ENCODE measurements around the gene TRIM37. TPM values are rescaled to one million over a fixed set of nuclear protein-coding genes. Genes with fewer than 3 reads are reported as not detected.

The TRIM37 gene
- total and polyA plus RNA-seq, 10 donors: 6.2 to 28.1 (median 16.9) TPM

DNA sequence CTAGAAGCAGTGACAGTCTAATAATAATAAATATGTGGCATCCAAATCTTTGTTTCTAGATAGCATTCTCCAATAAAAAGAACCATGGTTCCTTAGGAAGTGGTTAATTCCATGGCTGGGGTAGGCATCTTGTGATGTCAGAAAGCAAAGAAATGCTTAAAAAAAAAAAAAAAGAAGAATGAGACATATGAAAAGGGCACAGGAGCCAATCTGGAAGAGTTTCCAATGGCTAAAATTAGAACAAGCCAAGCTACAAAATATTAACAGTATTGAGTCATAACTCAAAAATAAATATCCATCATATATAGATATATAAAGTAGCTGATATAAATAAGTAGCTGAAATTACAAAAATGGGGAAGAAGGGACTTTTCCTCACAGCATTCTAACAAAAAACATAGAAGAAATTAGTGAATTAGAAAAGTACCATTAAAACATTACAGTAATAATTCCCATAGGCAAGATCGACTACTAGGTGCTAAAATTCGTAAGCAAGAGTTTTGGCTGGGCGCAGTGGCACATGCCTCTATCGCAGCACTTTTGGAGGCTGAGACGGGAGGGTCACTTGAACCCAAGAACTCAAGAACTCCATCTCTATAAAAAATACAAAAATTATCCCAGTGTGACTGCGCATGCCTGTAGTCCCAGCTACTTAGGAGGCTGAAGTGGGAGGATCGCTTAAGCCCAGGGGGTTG lies 111.3 kb downstream of the TRIM37 start:
- Histone ChIP-seq H3K36me3 (peaks cover 0 to 49% (median 6%) of the 10 kb centered on the region in 6 donors), H3K9me3 (no peaks in the 10 kb centered on the region), H3K4me3 (no peak overlapping the region), H3K4me1 (peaks cover 0 to 47% (median 8%) of the 10 kb centered on the region in 6 donors), H3K27ac (peak overlapping the region in 1 of 8 donors; percentile 89), H3K27me3 (replicated peaks in 1 of 7) (no peaks in the 10 kb centered on the region)
- TF ChIP-seq POLR2AphosphoS5 (IDR thresholded peaks at IDR 0.05) (no peak), POLR2A (IDR thresholded peaks at IDR 0.05) (no peak)
- TF ChIP-seq, protein P1, sequence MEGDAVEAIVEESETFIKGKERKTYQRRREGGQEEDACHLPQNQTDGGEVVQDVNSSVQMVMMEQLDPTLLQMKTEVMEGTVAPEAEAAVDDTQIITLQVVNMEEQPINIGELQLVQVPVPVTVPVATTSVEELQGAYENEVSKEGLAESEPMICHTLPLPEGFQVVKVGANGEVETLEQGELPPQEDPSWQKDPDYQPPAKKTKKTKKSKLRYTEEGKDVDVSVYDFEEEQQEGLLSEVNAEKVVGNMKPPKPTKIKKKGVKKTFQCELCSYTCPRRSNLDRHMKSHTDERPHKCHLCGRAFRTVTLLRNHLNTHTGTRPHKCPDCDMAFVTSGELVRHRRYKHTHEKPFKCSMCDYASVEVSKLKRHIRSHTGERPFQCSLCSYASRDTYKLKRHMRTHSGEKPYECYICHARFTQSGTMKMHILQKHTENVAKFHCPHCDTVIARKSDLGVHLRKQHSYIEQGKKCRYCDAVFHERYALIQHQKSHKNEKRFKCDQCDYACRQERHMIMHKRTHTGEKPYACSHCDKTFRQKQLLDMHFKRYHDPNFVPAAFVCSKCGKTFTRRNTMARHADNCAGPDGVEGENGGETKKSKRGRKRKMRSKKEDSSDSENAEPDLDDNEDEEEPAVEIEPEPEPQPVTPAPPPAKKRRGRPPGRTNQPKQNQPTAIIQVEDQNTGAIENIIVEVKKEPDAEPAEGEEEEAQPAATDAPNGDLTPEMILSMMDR (IDR thresholded peaks at IDR 0.05 in 8 of 11, conservative IDR thresholded peaks at IDR 0.05 in 3 of 11): no peak
- intact Hi-C loops (cut with DNase I; ENCODE audit: low total_unique reads): loop anchor here (5.0 kb wide), 1 partner anchor 473 kb away; no protein-coding TSS in a partner anchor
- WGBS, 5 donors: 94 to 98% (median 96%) methylated on average over 7 of the region's 7 CpGs
- DNase-seq: no peak

DNA sequence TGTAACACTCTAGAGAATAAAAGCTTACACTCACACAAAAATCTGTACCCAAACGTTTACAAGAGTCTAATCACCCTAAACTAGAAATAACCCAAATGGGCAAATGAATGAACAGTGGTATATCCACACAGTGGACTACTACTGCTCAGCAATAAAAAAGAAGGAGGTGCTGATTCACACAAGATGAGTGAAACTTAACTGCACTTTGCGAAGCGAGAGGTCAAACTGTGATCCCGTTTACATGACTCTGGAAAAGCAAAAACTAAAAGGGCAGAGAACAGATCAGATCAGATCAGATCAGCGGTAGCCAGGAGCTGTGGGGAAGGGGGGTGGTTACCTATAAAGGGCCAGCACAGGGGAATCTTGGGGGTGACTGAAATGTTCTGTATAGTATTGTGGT lies 113.4 kb downstream of the TRIM37 start:
- H3K4me1 ChIP-seq: peaks cover 0 to 26% (median 5%) of the 10 kb centered on the region in 6 donors
- H3K4me3 ChIP-seq: no peak overlapping the region
- peaks cover 0 to 34% (median 0%) of the 10 kb centered on the region in 6 donors for H3K36me3 ChIP-seq
- no peaks in the 10 kb centered on the region for H3K9me3 ChIP-seq
- no peaks in the 10 kb centered on the region for H3K27me3 ChIP-seq (replicated peaks in 1 of 7)
- no peak for TF ChIP-seq POLR2AphosphoS5 (IDR thresholded peaks at IDR 0.05)
- TF ChIP-seq, protein P1 (IDR thresholded peaks at IDR 0.05 in 8 of 11, conservative IDR thresholded peaks at IDR 0.05 in 3 of 11): no peak
- TF ChIP-seq POLR2A (IDR thresholded peaks at IDR 0.05): no peak
- intact Hi-C loops (cut with DNase I; ENCODE audit: low total_unique reads): no loop called here
- no peak overlapping the region for H3K27ac ChIP-seq
- DNase-seq: no peak
- 81 to 96% (median 86%) methylated on average over 5 of the region's 5 CpGs for WGBS, 5 donors

DNA sequence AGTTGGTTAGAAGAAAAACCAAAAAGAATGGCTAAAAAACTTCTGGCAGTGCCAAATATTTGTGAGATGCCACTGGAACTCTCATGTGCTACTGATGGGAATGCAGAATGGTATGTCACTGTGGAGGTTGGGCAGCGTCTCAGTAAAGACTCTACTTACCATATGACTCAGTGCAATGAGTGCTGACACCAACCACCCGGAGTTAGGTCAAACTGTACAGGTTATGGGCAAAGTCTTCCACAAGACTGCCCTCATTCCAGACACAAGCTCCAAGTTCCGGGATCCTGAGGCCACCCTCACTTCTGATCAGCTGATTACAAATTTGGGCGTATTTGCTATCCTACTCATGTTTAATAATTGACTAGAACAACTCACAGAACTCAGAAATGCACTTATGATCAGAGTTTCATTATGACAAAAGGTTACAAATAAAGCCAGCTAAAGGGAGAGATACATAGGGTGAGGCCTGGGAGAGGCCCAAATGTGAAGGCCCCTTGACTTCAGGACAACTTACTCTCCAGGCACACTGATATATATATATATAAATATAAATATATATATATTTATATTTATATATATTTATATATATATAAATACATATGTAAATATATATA lies 114.9 kb downstream of the TRIM37 start:
- no peak for DNase-seq
- H3K4me3 ChIP-seq: no peak overlapping the region
- no peak overlapping the region for H3K27ac ChIP-seq
- peaks cover 0 to 12% (median 0%) of the 10 kb centered on the region in 6 donors for H3K4me1 ChIP-seq
- H3K27me3 ChIP-seq (replicated peaks in 1 of 7): no peaks in the 10 kb centered on the region
- H3K36me3 ChIP-seq: peaks cover 0 to 28% (median 0%) of the 10 kb centered on the region in 6 donors
- no peaks in the 10 kb centered on the region for H3K9me3 ChIP-seq
- WGBS, 5 donors: 75 to 86% (median 83%) methylated on average over 4 of the region's 4 CpGs
- intact Hi-C loops (cut with DNase I; ENCODE audit: low total_unique reads): no loop called here
- TF ChIP-seq POLR2A (IDR thresholded peaks at IDR 0.05) (no peak), POLR2AphosphoS5 (IDR thresholded peaks at IDR 0.05) (no peak)
- TF ChIP-seq, protein P1 (IDR thresholded peaks at IDR 0.05 in 8 of 11, conservative IDR thresholded peaks at IDR 0.05 in 3 of 11): no peak

DNA sequence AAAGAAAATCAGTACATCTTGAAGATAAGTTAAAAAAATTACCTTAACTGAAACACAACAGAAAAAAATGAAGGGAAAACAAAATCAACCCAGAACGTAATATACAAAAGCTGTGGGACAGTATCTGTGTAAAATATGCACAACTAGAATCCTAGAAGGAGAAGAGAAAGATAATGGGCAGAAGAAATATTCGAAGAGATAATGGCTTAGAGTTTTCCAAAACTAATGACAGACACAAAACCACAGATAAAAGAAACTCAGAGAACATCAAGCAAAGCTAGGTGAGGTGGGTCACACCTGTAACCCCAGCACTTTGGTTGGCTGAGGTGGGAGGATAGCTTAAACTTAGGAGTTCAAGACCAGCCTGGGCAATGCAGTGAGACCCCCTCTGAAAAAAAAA lies 117.1 kb downstream of the TRIM37 start:
- TF ChIP-seq POLR2AphosphoS5 (IDR thresholded peaks at IDR 0.05) (no peak), POLR2A (IDR thresholded peaks at IDR 0.05) (no peak)
- TF ChIP-seq, protein P1 (IDR thresholded peaks at IDR 0.05 in 8 of 11, conservative IDR thresholded peaks at IDR 0.05 in 3 of 11): no peak
- intact Hi-C loops (cut with DNase I; ENCODE audit: low total_unique reads): no loop called here
- no peak overlapping the region for H3K4me3 ChIP-seq
- peaks cover 0 to 21% (median 0%) of the 10 kb centered on the region in 6 donors for H3K36me3 ChIP-seq
- no peak overlapping the region for H3K27ac ChIP-seq
- no peak for DNase-seq
- peaks cover 0 to 17% (median 7%) of the 10 kb centered on the region in 6 donors for H3K4me1 ChIP-seq
- H3K27me3 ChIP-seq (replicated peaks in 1 of 7): no peaks in the 10 kb centered on the region
- 48 to 90% (median 64%) methylated on average over 2 of the region's 2 CpGs for WGBS, 5 donors
- H3K9me3 ChIP-seq: no peaks in the 10 kb centered on the region

Data from spleen (tissue), 11 donors.